LNCaP clone FGC (cell line): ENCODE results near the gene CDKN1B.

Experiments
- DNase-seq: peaks from one replicate; pipeline ENCODE4 v3.0.0-alpha.2; 2011; ENCODE audit warnings: low read depth
- H3K4me3 ChIP-seq: 2 replicates; pipeline ENCODE4 v1.5.1; 2011; ENCODE audit warnings: mild to moderate bottlenecking, low read depth, low read length, control low read depth
- CTCF ChIP-seq: IDR thresholded peaks from 2 replicates; pipeline ENCODE4 v1.5.1; 2012; ENCODE audit warnings: mild to moderate bottlenecking; ENCODE audit not compliant: control insufficient read depth, insufficient read depth; ENCODE audit errors: extremely low read depth

Gene CDKN1B

DNA sequence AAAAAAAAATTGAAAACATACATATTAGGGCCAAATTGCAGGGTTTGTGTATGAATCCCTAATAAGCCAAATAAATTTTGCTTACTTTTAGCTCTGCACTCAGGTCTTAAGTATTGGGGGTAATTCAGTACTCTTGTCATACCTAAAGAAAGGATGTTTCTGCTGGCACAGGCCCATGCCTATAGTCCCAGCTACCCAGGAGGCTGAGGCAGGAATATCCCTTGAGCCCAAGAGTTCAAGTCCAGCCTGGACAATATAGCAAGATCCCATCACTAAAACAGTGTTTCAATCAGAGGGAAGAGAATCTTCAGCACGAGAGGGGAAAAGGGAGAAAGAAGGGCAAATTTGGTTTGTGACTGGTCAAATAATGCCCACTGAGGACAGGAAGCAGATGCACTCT, 17.8 kb upstream of the CDKN1B start:
- no peak overlapping the region for H3K4me3 ChIP-seq
- no peak for DNase-seq
- TF ChIP-seq CTCF: no peak

GRCh38 chr12:12700254-12700653, 16.9 kb upstream of the CDKN1B start:
- H3K4me3 ChIP-seq: no peak overlapping the region
- no peak for TF ChIP-seq CTCF
- no peak for DNase-seq

DNA sequence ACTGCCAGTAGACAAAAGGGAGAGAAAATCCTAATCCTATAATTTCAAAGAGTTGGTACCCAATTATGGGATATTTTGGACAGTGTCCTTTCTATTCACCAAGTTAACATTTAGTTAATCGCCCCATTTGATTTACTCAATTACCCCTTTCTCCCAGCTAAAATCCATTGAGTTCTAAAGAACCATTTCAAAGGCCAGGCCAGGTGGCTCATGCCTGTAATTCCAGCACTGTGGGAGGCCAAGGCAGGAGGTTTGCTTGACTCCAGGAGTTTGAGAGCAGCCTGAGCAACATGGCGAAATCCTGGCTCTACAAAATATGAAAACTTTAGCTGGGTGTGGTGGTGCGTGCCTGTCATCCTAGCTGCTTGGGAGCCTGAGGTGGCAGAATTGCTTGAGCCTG, 15.7 kb upstream of the CDKN1B start:
- no peak overlapping the region for H3K4me3 ChIP-seq
- no peak for TF ChIP-seq CTCF
- no peak for DNase-seq

DNA sequence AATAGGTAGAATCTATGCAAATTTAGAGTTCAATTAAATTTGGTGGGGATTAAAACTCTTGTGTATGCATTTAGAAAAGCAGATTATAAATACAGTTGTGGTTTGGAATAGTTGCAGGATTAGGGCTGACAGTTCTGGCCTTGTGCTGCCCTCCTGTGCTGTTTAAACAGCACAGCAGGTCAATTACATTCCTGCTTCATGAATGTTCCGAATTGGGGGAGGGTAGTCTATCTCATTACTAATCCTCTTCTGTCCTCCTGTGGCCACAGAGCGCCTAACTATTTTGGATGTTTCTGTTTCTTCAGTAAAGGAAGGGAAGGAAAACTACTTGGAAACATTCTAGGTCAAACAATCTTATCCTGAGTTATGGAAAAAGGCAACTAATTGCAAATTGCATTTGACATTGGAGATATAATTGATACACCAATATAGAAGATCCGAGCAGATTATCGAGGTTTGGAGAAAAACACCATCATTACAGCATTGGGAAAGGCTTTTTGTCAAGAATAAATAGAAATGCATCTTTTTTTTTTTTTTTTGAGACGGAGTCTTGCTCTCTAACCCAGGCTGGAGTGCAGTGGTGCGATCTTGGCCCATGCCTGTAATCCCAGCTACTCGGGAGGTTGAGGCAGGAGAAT, 12.5 kb upstream of the CDKN1B start:
- no peak overlapping the region for H3K4me3 ChIP-seq
- peak; percentile 90 for DNase-seq
- TF ChIP-seq CTCF: peak; percentile 100

GRCh38 chr12:12705838-12706520, 11.2 kb upstream of the CDKN1B start:
- no peak overlapping the region for H3K4me3 ChIP-seq
- no peak for DNase-seq
- no peak for TF ChIP-seq CTCF

DNA sequence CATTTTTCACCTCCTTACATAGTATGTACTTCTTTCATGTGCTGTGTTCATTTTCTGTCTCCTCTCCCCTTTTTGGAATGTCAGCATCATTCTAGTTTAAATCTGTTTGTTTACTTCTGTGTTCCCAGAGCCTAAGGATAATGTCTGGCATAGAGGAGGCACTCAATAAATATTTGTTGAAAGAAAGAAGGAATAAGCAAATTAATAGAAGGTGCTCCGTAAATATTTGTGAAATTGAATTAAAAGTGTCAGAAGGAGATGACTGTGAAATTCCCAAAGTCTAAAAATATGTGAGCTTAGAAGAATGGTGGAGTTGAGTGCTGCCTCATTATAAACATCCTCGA, 3.3 kb upstream of the CDKN1B start:
- peak overlapping the region; percentile 41 for H3K4me3 ChIP-seq

More for the DNA sequence above, 3.3 kb upstream of the CDKN1B start:
- DNase-seq: no peak
- no peak for TF ChIP-seq CTCF
